Activated CD8-positive, alpha-beta memory T cell treated with anti-CD3 and anti-CD28 coated beads, Interleukin-2, amount 10 ng/mL, durations not matched to agents 7 days and 5 days (primary cell): ENCODE results near the gene IRAG1. TPM values are rescaled to one million over a fixed set of nuclear protein-coding genes. Genes with fewer than 3 reads are reported as not detected.

ENCODE experiments used
- ATAC-seq: fragments of 150-1000 bp; cut with Tn5 transposase; one replicate; pipeline ENCODE4 v1.10.0; 2021; ENCODE audit warnings: moderate library complexity
- CTCF ChIA-PET: fragments of 350-600 bp; sonication (Branson Sonifier 250); formaldehyde crosslinking; loops from one replicate; lab custom pipeline; 2021; ENCODE audit warnings: antibody characterized with exemption; lab: Charles Lee
- DNase-seq: peaks from one replicate; pipeline ENCODE4 v3.0.0-alpha.2; 2020
- H3K27ac Mint-ChIP-seq: one replicate; pipeline ENCODE4 v1.8.0; 2021; ENCODE audit warnings: mild to moderate bottlenecking, mixed read lengths
- H3K27me3 Mint-ChIP-seq: one replicate; pipeline ENCODE4 v1.8.0; 2021; ENCODE audit warnings: mixed read lengths
- H3K36me3 Mint-ChIP-seq: one replicate; pipeline ENCODE4 v1.8.0; 2021; ENCODE audit warnings: mild to moderate bottlenecking, mixed read lengths
- H3K4me1 Mint-ChIP-seq: one replicate; pipeline ENCODE4 v1.8.0; 2021; ENCODE audit warnings: mixed read lengths
- H3K4me3 Mint-ChIP-seq: one replicate; pipeline ENCODE4 v1.8.0; 2021; ENCODE audit warnings: mild to moderate bottlenecking, moderate library complexity, mixed read lengths
- H3K9me3 Mint-ChIP-seq: one replicate; pipeline ENCODE4 v1.8.0; 2022; ENCODE audit warnings: low read depth, mixed read lengths
- total RNA-seq, 2 experiments: library from RNA; stranded (reverse); gene quantifications; one replicate each; pipeline ENCODE4 v1.2.3, GENCODE V29; 2021

IRAG1 gene, protein sequence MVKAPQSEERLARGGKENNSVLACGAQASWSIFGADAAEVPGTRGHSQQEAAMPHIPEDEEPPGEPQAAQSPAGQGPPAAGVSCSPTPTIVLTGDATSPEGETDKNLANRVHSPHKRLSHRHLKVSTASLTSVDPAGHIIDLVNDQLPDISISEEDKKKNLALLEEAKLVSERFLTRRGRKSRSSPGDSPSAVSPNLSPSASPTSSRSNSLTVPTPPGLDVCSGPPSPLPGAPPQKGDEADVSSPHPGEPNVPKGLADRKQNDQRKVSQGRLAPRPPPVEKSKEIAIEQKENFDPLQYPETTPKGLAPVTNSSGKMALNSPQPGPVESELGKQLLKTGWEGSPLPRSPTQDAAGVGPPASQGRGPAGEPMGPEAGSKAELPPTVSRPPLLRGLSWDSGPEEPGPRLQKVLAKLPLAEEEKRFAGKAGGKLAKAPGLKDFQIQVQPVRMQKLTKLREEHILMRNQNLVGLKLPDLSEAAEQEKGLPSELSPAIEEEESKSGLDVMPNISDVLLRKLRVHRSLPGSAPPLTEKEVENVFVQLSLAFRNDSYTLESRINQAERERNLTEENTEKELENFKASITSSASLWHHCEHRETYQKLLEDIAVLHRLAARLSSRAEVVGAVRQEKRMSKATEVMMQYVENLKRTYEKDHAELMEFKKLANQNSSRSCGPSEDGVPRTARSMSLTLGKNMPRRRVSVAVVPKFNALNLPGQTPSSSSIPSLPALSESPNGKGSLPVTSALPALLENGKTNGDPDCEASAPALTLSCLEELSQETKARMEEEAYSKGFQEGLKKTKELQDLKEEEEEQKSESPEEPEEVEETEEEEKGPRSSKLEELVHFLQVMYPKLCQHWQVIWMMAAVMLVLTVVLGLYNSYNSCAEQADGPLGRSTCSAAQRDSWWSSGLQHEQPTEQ
- not detected for total RNA-seq

DNA sequence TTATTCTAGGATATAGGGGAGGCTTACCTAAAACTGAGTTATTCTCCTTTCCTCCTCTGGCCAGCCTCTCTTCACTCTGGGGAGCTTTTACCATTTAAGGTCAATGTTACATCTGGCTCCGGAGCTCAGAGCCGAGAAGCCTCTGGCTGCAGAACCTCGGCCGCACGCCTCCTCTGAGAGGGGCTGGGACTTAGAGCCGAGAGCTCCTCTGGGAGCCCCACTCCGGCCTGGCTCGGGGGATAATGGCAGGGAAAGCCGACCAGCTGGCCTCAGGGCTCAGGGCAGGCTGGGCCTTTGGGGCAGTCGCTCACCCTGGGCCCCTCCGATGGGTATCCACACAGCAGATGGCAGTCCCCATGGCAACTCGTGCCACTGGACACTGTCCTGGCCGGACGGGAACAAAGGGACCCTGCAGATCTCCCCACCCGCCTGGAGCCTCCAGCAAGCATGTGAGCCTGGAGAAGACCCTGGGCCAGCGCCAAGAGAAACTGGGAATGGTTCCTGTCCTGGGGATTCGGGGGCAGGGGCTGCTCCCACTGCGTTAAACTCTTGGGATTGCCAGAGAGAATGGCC, at the start of gene IRAG1:
Gene IRAG1 (minus strand): TSS at position 247 of the 573 bp plus-strand sequence. CDS start 153 bp downstream, at position 94.
- H3K36me3 Mint-ChIP-seq, result no peaks in the 10 kb centered on the region
- DNase-seq, result no peak

GRCh38 chr11:10742460-10743208, 49.1 kb upstream of the IRAG1 start:
- Mint-ChIP-seq H3K27me3 (peaks cover 3% of the 10 kb centered on the region), H3K4me1 (peaks cover 30% of the 10 kb centered on the region), H3K9me3 (no peaks in the 10 kb centered on the region), H3K36me3 (no peaks in the 10 kb centered on the region), H3K4me3 (peak overlapping the region; percentile 37), H3K27ac (peak overlapping the region; percentile 58)
- CTCF ChIA-PET, result interaction anchor here (0.8 to 8.4 kb wide), 7 partner anchors 8 to 336 kb away, joined by 3 to 60 read pairs (median 4); partner anchors contain the start of gene CTR9
- DNase-seq, result peak; percentile 72
- ATAC-seq, result peak; percentile 92

More for the DNA sequence above, at the start of gene IRAG1:
- Mint-ChIP-seq H3K27ac (no peak within 1 kb of the TSS), H3K9me3 (no peaks in the 10 kb centered on the region), H3K27me3 (peaks cover 10% of the 10 kb centered on the region), H3K4me3 (no peak within 1 kb of the TSS), H3K4me1 (no peaks in the 10 kb centered on the region)
- CTCF ChIA-PET, result no interaction called here
- no peak for ATAC-seq

- CTCF ChIA-PET, result interaction anchor here (0.5 to 8.4 kb wide), 20 partner anchors 11 to 1262 kb away, joined by 3 to 60 read pairs (median 3); partner anchors contain the start of gene EIF4G2
- ATAC-seq (peak; percentile 100), DNase-seq (peak; percentile 92)
- H3K9me3 Mint-ChIP-seq, result no peaks in the 10 kb centered on the region
- H3K4me3 Mint-ChIP-seq, result peak overlapping the region; percentile 20
- no peaks in the 10 kb centered on the region for H3K36me3 Mint-ChIP-seq
- peaks cover 9% of the 10 kb centered on the region for H3K4me1 Mint-ChIP-seq
- H3K27ac Mint-ChIP-seq, result no peak overlapping the region
- peaks cover 7% of the 10 kb centered on the region for H3K27me3 Mint-ChIP-seq
Measured at GRCh38 chr11:10735481-10736475, 42.2 kb upstream of the IRAG1 start.

- Mint-ChIP-seq H3K4me3 (no peak overlapping the region), H3K9me3 (no peaks in the 10 kb centered on the region), H3K4me1 (peaks cover 11% of the 10 kb centered on the region), H3K36me3 (no peaks in the 10 kb centered on the region), H3K27me3 (peaks cover 15% of the 10 kb centered on the region), H3K27ac (no peak overlapping the region)
- no peak for ATAC-seq
- CTCF ChIA-PET, result interaction anchor here (2.0 kb wide), 1 partner anchor 316 kb away, joined by 4 read pairs; no protein-coding TSS in a partner anchor
- no peak for DNase-seq
Measured at GRCh38 chr11:10731064-10731680, 37.6 kb upstream of the IRAG1 start.

DNA sequence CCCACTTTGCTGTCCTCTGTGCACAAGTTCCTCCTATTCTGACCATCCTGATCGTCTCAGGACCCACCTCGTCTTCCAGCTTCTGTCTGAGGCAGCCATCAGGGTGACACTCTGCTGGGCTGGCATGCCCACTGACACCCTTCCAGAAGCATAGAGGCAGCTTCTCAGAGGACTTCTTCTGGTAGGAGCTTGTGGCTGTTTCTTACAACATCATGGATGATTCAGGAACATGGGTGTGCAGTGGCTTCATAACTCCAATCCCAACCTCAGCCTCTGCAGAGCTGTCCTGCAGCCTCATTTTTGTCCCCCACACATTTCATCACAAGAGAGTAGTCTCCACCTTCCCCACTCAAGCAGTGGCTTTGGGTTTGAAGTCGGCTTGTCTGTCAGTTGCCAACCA, 36.6 kb upstream of the IRAG1 start:
- H3K4me3 Mint-ChIP-seq, result no peak overlapping the region
- CTCF ChIA-PET, result interaction anchor here (1.2 kb wide), 2 partner anchors 316 to 324 kb away, joined by 3 to 4 read pairs; no protein-coding TSS in a partner anchor
- peaks cover 15% of the 10 kb centered on the region for H3K4me1 Mint-ChIP-seq
- H3K27ac Mint-ChIP-seq, result no peak overlapping the region
- no peaks in the 10 kb centered on the region for H3K9me3 Mint-ChIP-seq
- peaks cover 15% of the 10 kb centered on the region for H3K27me3 Mint-ChIP-seq
- ATAC-seq, result no peak
- peaks cover 1% of the 10 kb centered on the region for H3K36me3 Mint-ChIP-seq
- DNase-seq, result no peak

- Mint-ChIP-seq H3K36me3 (peaks cover 1% of the 10 kb centered on the region), H3K27ac (no peak overlapping the region), H3K9me3 (no peaks in the 10 kb centered on the region), H3K27me3 (peaks cover 15% of the 10 kb centered on the region), H3K4me3 (no peak overlapping the region), H3K4me1 (peaks cover 15% of the 10 kb centered on the region)
- CTCF ChIA-PET, result interaction anchor here (1.1 to 1.2 kb wide), 2 partner anchors 315 kb away, joined by 3 read pairs; no protein-coding TSS in a partner anchor
- DNase-seq (no peak), ATAC-seq (no peak)
Measured at GRCh38 chr11:10728789-10729472, 35.4 kb upstream of the IRAG1 start.

DNA sequence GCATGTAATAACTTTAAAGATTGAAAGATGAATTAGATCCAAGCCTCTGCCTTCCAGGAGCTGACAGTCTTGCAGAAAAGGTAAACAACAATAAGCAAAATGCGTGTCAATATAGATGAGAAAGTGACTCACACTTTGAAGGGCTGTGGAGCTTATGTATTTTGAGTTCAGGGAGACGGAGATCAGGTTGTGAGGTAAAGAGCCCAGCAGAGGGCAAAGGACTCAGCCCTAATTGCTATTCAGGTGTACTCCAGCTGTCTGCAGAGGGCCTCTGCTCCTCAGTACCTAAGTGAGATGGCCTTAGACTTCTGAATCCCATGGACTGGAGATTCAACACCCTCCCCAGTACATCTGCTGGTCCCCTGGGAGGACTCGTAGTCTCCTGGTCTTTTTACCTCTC, 34.6 kb upstream of the IRAG1 start:
- DNase-seq (no peak), ATAC-seq (no peak)
- Mint-ChIP-seq H3K4me1 (peaks cover 15% of the 10 kb centered on the region), H3K27ac (no peak overlapping the region), H3K27me3 (peaks cover 14% of the 10 kb centered on the region), H3K9me3 (no peaks in the 10 kb centered on the region), H3K4me3 (no peak overlapping the region), H3K36me3 (peaks cover 1% of the 10 kb centered on the region)
- CTCF ChIA-PET, result interaction anchor here (1.1 kb wide), 1 partner anchor 314 kb away, joined by 3 read pairs; no protein-coding TSS in a partner anchor

GRCh38 chr11:10727146-10727851, 33.7 kb upstream of the IRAG1 start:
- DNase-seq, result no peak
- H3K27ac Mint-ChIP-seq, result no peak overlapping the region
- H3K27me3 Mint-ChIP-seq, result peaks cover 14% of the 10 kb centered on the region
- no peak overlapping the region for H3K4me3 Mint-ChIP-seq
- CTCF ChIA-PET, result interaction anchor here (0.6 to 1.7 kb wide), 3 partner anchors 316 to 1250 kb away, joined by 3 to 4 read pairs (median 3); no protein-coding TSS in a partner anchor
- H3K4me1 Mint-ChIP-seq, result peaks cover 15% of the 10 kb centered on the region
- peaks cover 1% of the 10 kb centered on the region for H3K36me3 Mint-ChIP-seq
- ATAC-seq, result no peak
- no peaks in the 10 kb centered on the region for H3K9me3 Mint-ChIP-seq

- CTCF ChIA-PET, result interaction anchor here (1.7 kb wide), 1 partner anchor 320 kb away, joined by 4 read pairs; no protein-coding TSS in a partner anchor
- Mint-ChIP-seq H3K36me3 (peaks cover 1% of the 10 kb centered on the region), H3K4me3 (no peak overlapping the region), H3K4me1 (peaks cover 15% of the 10 kb centered on the region), H3K27me3 (peaks cover 8% of the 10 kb centered on the region), H3K27ac (no peak overlapping the region), H3K9me3 (no peaks in the 10 kb centered on the region)
- DNase-seq, result no peak
- ATAC-seq, result peak; percentile 45
Measured at GRCh38 chr11:10725907-10726253, 32.3 kb upstream of the IRAG1 start.
